Measurements from ENCODE around the gene HSP90AB1.

DNA sequence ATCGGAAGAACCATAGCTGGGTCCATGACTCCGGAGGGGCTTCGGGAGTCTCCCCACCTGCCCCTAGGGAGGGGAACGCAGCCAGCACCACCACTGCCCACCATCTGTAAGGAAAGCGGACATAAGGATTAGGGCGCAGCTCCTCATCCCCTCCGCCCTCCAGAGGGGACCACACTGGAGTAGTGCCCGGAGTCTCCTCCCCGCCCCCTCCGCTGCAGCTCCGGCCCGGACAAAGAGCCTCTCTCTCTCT lies 9.8 kb downstream of the HSP90AB1 start:
- TF ChIP-seq SMAD1 (IDR thresholded peaks at IDR 0.05; ENCODE audit: low read depth, low read length, partially characterized antibody), result no peak
- TF ChIP-seq HDAC2 (IDR thresholded peaks at IDR 0.05), result no peak
- TF ChIP-seq, protein P1, sequence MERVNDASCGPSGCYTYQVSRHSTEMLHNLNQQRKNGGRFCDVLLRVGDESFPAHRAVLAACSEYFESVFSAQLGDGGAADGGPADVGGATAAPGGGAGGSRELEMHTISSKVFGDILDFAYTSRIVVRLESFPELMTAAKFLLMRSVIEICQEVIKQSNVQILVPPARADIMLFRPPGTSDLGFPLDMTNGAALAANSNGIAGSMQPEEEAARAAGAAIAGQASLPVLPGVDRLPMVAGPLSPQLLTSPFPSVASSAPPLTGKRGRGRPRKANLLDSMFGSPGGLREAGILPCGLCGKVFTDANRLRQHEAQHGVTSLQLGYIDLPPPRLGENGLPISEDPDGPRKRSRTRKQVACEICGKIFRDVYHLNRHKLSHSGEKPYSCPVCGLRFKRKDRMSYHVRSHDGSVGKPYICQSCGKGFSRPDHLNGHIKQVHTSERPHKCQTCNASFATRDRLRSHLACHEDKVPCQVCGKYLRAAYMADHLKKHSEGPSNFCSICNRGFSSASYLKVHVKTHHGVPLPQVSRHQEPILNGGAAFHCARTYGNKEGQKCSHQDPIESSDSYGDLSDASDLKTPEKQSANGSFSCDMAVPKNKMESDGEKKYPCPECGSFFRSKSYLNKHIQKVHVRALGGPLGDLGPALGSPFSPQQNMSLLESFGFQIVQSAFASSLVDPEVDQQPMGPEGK (CRISPR knock-in tag; IDR thresholded peaks at IDR 0.05; ENCODE audit: borderline replicate concordance), result no peak
- TF ChIP-seq, protein P2, sequence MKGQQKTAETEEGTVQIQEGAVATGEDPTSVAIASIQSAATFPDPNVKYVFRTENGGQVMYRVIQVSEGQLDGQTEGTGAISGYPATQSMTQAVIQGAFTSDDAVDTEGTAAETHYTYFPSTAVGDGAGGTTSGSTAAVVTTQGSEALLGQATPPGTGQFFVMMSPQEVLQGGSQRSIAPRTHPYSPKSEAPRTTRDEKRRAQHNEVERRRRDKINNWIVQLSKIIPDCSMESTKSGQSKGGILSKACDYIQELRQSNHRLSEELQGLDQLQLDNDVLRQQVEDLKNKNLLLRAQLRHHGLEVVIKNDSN (CRISPR knock-in tag; IDR thresholded peaks at IDR 0.05), result no peak
- TF ChIP-seq, protein P3, sequence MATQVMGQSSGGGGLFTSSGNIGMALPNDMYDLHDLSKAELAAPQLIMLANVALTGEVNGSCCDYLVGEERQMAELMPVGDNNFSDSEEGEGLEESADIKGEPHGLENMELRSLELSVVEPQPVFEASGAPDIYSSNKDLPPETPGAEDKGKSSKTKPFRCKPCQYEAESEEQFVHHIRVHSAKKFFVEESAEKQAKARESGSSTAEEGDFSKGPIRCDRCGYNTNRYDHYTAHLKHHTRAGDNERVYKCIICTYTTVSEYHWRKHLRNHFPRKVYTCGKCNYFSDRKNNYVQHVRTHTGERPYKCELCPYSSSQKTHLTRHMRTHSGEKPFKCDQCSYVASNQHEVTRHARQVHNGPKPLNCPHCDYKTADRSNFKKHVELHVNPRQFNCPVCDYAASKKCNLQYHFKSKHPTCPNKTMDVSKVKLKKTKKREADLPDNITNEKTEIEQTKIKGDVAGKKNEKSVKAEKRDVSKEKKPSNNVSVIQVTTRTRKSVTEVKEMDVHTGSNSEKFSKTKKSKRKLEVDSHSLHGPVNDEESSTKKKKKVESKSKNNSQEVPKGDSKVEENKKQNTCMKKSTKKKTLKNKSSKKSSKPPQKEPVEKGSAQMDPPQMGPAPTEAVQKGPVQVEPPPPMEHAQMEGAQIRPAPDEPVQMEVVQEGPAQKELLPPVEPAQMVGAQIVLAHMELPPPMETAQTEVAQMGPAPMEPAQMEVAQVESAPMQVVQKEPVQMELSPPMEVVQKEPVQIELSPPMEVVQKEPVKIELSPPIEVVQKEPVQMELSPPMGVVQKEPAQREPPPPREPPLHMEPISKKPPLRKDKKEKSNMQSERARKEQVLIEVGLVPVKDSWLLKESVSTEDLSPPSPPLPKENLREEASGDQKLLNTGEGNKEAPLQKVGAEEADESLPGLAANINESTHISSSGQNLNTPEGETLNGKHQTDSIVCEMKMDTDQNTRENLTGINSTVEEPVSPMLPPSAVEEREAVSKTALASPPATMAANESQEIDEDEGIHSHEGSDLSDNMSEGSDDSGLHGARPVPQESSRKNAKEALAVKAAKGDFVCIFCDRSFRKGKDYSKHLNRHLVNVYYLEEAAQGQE (IDR thresholded peaks at IDR 0.05; ENCODE audit: borderline replicate concordance), result no peak
- TF ChIP-seq, protein P3 (CRISPR knock-in tag; IDR thresholded peaks at IDR 0.05; ENCODE audit: low read depth), result no peak
- TF ChIP-seq C11orf30 (IDR thresholded peaks at IDR 0.05; ENCODE audit: low read depth), result no peak
- no peak for TF ChIP-seq CC2D1A (IDR thresholded peaks at IDR 0.05)
- no peak; the same call in 1 of the 2 replicates for TF ChIP-seq ESRRA (IDR thresholded peaks at IDR 0.05; ENCODE audit: borderline replicate concordance, low read depth)
- TF ChIP-seq ZNF75A (CRISPR knock-in tag; IDR thresholded peaks at IDR 0.05), result no peak
- no peak for TF ChIP-seq TCF7L2 (IDR thresholded peaks at IDR 0.05; ENCODE audit: low read depth, low read length)
- no peak for TF ChIP-seq POLR2A (conservative IDR thresholded peaks at IDR 0.05)
- TF ChIP-seq, protein P4, sequence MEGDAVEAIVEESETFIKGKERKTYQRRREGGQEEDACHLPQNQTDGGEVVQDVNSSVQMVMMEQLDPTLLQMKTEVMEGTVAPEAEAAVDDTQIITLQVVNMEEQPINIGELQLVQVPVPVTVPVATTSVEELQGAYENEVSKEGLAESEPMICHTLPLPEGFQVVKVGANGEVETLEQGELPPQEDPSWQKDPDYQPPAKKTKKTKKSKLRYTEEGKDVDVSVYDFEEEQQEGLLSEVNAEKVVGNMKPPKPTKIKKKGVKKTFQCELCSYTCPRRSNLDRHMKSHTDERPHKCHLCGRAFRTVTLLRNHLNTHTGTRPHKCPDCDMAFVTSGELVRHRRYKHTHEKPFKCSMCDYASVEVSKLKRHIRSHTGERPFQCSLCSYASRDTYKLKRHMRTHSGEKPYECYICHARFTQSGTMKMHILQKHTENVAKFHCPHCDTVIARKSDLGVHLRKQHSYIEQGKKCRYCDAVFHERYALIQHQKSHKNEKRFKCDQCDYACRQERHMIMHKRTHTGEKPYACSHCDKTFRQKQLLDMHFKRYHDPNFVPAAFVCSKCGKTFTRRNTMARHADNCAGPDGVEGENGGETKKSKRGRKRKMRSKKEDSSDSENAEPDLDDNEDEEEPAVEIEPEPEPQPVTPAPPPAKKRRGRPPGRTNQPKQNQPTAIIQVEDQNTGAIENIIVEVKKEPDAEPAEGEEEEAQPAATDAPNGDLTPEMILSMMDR (IDR thresholded peaks at IDR 0.05 in 2 of 3, conservative IDR thresholded peaks at IDR 0.05 in 1 of 3; ENCODE audit: insufficient read depth in 2 of 3, low read depth in 1 of 3, low read length in 3 of 3), result no peak
- no peak for TF ChIP-seq TEAD4 (IDR thresholded peaks at IDR 0.05; ENCODE audit: low read length)
- TF ChIP-seq TEAD4 (CRISPR knock-in tag; IDR thresholded peaks at IDR 0.05; ENCODE audit: borderline replicate concordance), result no peak

Measured in K562 (cell line).